Retinal pigment epithelial cell (primary cell): ENCODE measurements around the gene TBC1D17.

Source experiments
- DNase-seq: peaks from one replicate; pipeline ENCODE4 v3.0.0-alpha.2; 2010; ENCODE audit warnings: low read depth
- H3K4me3 ChIP-seq: 2 replicates; pipeline ENCODE4 v1.5.1; 2011; ENCODE audit warnings: mild to moderate bottlenecking, low read length, control low read depth, moderate library complexity
- CTCF ChIP-seq: conservative IDR thresholded peaks from 2 replicates; pipeline ENCODE4 v1.5.1; 2011; ENCODE audit warnings: low read depth, low read length, control low read depth, inconsistent platforms

The TBC1D17 gene

DNA sequence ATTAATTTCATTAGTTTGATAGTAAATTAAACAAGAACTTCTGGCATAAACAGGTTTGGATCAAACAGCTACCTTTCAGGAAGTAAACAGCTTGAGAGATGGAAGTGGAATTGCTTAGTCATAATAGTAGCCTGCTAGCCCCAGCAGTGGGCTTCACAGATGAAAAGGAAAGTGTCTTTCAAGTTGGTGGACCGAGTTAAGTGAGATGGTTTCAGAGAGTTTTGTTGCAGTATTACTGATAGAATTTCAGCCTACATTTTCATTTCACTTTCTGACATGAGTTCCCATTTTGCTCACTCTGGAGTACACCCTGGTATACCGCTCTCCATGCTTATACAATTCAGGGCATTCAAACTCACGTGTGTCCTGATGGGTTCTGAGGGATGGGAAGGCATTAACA is 28.6 kb upstream of the TBC1D17 start:
- TF ChIP-seq CTCF = no peak
- no peak overlapping the region for H3K4me3 ChIP-seq
- no peak for DNase-seq

DNA sequence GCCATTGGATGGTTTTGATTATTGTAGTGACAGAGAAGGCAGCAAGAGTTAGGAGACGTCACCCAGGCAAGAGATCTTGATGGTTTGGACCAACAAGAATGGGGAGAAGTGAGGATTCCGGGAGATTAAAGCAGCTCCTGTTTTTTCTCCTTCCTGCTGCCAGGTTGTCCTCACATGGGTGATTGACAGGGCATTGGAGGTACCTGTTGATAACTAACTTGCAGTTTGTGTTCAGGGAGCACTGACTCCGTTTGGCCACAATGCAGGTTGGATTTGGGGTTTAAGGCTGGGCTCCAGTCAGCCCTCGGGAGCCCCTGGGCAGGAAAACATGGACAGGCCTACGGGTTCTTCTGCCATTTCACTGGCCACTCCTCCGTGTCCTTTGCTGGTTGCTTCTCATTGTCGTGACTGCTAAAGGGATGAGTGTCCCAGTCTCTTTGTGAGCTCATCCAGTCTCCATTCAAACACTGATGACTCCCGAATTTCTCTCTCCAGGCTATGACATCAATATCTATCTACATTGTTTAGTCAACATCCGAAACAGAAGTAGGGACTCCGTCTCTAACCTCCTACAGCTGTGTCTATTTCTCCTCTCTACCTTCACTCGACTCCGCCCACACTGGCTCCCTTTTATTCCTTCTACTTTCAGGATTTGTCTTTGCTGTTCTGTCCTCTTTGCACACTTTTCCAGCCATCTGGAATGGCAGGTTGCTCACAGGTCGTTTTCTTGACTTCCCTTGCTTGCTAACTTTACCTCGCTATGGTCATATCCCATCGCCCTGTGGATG is 27.9 kb upstream of the TBC1D17 start:
- peak overlapping the region; percentile 87 for H3K4me3 ChIP-seq
- DNase-seq = no peak
- no peak for TF ChIP-seq CTCF

GRCh38 chr19:49850221-49850486 is 27.3 kb upstream of the TBC1D17 start:
- H3K4me3 ChIP-seq = peak overlapping the region; percentile 87
- DNase-seq = no peak
- TF ChIP-seq CTCF = no peak

GRCh38 chr19:49850487-49851342 is 26.8 kb upstream of the TBC1D17 start, which contains the start of gene PTOV1:
Gene PTOV1 (plus strand): TSS chr19:49851159.
- H3K4me3 ChIP-seq = peak within 1 kb of the TSS; percentile 87
- DNase-seq = peak; percentile 55
- TF ChIP-seq CTCF = no peak

DNA sequence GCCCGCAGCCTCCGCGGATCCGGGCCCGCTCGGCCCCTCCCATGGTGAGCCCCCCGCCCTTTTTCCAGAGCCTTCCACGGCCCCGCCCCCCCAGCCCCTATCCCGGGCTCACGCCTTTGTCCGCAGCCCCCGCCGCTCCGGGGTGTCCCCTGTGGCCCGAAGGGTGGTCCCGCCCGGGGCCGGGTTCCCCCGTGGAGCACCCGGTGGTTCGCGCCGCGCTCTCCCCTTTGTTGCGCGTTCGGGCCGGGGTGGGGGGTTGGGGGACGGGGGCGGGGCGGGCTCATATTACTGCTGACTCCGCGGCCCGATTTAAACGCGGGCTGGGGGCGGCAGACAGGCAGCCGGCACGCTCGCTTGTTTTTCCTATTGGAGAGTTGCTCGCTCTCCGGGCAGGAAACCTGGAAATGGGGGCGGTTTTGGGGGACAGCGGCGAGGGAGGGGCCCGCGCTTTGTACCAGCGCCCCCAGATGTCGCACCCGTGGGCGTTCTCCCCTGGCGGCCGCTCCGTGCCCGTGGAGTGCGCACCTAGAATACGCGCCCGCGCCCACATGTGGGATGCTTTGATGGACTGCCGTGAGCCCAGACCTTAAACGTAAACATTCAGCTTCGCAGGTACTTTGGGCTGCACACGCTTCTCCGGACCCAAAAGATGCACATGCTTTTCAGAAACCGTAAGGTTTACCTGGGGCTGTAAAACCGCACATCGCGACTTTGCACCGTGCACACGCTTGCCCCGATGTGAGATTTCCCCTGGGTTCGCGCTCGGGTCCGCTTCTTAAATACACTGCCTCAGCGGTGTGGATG is 25.8 kb upstream of the TBC1D17 start:
- H3K4me3 ChIP-seq = peak overlapping the region; percentile 87
- no peak for DNase-seq
- TF ChIP-seq CTCF = no peak

DNA sequence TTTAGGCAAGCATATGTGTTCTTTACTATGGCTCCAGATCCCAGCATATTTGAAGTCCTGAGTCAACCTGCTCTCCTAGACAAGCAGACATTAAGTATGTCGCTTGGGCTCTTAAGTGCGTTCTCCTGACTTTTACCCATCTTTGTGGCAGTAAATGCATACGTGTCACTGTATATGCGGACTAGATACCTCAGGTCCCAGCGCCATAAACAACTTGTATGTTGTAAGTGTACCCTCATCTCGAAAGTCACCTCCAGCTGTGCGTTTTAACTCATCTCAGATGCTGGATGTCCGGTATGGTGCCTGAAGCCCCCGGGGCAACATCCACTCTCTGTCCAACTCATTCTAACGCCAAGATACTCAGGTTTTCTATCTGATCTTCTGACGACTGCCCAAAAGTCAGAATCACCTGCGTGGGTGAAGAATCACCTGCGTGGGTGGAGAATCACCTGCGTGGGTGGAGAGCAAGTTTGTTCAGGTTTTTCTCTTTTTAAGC is 24.8 kb upstream of the TBC1D17 start:
- DNase-seq = no peak
- TF ChIP-seq CTCF = no peak
- peak overlapping the region; percentile 87 for H3K4me3 ChIP-seq
